NCI-H526 (cell line): ENCODE measurements around the gene LTB4R.

Source experiments
- DNase-seq, 2 experiments: peaks; one replicate each; lab custom pipeline; 2025; lab: John Stamatoyannopoulos, UW

The LTB4R gene, protein sequence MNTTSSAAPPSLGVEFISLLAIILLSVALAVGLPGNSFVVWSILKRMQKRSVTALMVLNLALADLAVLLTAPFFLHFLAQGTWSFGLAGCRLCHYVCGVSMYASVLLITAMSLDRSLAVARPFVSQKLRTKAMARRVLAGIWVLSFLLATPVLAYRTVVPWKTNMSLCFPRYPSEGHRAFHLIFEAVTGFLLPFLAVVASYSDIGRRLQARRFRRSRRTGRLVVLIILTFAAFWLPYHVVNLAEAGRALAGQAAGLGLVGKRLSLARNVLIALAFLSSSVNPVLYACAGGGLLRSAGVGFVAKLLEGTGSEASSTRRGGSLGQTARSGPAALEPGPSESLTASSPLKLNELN

DNA sequence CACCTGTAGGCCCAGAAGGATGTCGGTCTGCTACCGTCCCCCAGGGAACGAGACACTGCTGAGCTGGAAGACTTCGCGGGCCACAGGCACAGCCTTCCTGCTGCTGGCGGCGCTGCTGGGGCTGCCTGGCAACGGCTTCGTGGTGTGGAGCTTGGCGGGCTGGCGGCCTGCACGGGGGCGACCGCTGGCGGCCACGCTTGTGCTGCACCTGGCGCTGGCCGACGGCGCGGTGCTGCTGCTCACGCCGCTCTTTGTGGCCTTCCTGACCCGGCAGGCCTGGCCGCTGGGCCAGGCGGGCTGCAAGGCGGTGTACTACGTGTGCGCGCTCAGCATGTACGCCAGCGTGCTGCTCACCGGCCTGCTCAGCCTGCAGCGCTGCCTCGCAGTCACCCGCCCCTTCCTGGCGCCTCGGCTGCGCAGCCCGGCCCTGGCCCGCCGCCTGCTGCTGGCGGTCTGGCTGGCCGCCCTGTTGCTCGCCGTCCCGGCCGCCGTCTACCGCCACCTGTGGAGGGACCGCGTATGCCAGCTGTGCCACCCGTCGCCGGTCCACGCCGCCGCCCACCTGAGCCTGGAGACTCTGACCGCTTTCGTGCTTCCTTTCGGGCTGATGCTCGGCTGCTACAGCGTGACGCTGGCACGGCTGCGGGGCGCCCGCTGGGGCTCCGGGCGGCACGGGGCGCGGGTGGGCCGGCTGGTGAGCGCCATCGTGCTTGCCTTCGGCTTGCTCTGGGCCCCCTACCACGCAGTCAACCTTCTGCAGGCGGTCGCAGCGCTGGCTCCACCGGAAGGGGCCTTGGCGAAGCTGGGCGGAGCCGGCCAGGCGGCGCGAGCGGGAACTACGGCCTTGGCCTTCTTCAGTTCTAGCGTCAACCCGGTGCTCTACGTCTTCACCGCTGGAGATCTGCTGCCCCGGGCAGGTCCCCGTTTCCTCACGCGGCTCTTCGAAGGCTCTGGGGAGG lies at the start of gene LTB4R:
TSS of gene LTB4R (plus strand) at position 857 of the 959 bp plus-strand sequence. CDS start 4,150 bp downstream, outside the sequence.
- DNase-seq: peak in 1 of 2 experiments; percentile 46

DNA sequence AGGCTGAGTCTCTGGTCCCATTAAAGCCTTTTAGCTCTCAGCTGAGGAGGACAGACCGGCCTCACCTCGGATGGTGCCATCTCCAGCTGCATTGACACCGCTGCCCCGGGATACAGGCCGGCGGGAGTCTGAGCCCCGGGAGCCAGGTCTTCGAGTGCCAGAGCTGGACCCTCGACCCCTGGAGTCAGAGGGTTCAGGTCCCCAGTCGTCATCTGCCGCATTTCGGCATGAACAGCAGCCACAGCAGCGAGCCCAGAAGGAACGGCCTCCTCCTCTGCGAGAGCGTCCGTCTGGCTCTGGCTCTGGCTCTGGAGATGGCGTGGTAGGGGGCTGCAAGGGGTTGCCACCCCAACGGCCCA lies 49.4 kb upstream of the LTB4R start:
- DNase-seq: no peak

DNA sequence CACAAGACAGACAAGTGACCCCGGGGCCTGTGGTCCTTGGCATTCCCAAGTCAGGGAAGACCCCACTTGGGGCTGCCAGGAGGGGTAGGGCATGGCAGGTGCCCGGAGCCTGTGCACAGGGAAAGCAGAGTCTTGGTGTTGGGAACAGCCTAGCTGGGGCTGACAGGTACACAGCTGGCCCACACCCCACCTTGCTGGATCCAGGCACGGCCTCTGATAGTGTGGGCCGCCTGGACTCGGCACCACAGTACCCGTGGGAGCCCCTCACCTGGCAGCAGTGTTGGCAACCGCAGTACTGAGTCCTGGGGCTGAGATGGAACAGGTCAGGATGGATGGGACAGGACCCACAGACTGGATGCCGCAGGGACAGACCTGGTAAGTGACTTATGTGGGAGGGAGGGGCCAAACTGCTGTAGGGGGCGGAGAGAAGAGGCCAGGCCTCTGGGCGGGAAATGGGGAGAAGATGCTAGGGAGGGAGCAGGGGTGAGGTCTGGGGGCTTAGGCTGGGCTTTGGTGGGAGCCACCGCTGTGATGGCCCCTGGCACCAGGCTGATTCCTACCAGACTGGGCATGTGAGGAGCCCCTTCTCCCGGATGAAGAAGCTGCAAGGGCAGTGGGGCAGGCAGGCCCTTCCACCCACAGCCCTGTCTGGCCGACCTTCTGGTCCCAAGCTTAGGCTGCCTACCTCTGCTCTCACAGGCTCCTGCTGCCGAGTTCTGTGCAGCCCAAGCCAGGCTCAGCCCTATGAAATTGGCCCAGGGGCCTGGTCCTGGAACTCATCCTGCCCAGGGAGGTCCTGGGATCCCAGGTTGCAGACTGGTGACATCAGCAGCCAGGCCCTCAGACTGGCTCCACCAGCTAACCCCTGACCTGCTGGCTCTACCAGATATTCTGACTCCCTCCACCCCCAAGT lies 48.2 kb upstream of the LTB4R start, which contains the start of gene TGM1:
TSS of gene TGM1 (minus strand) at position 357 of the 913 bp plus-strand sequence. CDS start 825 bp downstream, outside the sequence.
- no peak for DNase-seq

DNA sequence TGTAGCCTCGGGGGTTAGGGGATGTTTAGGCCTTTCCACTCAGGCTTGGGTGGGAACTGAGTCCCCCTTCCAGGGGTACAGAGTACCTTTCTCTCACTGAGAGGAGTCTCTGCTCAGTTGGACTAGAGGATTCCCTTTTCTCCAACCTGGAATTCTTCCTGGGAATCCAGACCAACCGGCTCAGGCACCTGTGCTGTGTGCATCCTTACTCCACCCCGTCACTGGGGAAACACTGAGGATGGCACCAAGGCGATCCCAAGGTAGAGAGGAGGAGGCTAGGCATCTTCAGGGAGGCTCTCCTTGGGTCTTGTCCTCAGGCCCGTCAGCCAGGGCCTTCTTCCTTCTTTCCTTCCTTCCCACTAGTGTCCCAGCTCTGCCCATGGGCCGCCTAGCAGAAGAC lies 47.5 kb upstream of the LTB4R start:
- DNase-seq: no peak

DNA sequence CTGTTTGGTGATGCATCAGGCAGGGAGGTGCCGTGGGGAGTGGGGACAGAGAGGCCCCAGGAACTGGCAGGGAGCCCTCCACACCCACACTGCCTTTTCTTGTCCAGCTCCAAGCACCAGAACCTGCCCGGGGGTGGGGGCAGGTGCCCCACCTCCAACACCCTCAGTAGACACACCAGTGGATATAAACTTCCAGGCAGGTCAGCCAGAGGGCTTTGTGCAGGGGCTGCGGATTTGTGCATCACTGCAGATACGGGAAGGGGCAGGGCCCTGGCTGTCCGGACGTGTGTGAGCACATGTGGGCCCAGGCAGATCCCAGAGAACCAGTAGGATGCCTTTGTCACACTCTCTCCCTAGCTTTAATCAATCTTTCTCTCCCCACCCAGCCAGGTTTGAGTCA lies 47.0 kb upstream of the LTB4R start:
- no peak for DNase-seq

DNA sequence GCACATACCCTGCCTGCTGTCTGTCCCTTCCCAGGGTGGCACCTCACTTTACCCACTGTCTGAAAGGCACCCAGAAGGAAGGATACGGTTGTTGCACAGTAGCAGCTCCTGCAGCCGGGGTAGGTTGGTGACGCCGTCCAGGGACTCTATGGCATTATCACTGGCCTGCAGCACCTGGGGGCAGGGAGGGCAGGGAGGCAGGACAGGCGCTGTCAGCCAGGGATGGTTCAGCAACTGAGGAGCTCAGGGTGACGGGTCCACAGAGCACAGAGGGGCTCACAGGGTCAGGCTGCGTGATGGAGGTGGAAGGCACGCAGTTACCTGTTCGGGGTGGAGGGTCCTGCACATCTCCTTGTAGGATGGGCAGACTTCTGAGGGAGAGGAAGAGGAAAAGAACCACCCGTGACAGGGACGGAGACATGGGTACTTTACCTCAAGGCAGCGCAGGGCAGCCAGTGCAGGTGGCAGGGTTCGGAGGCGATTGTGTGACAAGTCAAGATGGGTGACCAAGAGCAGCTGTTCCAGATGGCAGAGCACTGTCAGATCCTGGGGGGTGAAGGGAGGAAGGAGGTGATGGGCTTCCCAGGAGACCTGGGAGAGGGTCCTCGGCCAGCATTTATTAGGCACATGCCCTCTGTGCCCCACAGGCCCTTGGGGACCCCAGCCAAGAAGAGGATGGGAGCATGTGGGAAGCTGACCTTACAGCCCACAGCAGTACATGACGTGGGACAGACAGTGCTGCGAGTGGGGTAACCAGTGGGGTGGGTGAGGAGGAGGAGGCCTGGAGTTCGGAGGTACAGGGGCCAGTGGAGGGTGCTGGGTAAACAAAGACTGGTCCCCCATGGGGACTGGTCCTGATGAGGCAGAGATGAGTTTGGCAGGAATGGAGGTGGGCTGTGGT lies 44.7 kb upstream of the LTB4R start:
- no peak for DNase-seq

DNA sequence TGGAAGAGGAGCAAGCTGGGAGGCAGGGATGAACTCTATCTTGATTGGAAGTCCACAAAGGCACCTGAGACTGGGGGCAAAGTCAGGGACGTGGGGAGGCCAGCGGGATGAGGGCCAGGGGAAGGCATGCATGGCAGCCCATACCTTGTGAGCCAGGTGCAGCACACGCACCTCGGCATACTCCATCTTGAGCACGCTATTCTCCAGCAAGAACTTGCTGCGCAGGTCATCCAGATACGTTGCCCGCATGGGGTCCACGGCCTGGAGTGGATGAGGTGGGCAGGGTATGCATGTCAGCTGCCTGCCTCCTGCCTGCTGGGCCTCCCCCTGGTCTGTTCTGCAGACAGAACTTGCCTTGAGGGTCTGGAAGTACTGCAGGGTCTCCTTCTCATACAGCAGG lies 43.8 kb upstream of the LTB4R start:
- DNase-seq: no peak

DNA sequence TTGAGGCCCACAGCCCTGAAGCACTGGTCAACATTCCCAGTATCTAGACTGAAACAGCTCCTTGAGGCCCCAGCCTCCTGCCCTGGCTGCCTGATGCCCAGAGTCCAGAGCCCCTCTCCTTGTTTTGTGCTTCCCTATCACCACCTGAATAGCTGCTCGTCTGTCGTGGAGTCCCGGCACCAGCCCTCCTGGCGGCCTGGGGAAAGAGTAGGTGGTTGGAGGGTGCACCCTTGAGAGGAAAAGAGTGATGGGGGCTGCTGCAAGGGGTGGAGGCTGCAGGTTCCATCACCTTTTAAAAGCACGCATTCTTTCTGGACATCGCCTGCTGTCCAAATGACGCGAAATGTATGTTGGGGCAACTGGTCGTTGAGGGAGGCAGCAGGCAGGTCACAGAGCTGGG lies 43.1 kb upstream of the LTB4R start:
- DNase-seq: no peak

DNA sequence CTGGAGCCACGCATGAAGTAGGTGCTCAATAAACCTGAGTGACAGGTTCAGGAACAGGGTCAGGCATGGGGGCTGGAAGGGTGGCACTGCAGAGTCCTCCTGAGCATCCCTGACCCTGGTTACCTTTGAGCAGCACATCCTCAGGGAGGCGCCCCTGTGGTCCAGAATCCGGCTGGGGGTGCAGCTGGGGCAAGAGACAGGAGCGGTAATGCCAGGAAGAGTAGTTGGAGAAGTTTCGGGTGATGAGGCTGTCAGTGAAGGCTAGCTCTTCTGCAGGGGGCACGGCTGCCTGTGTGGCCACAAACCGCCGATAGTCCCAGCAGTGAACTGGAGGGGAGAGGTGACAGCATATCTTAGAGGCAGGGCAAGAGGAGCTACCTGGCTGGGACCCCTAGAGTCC lies 41.9 kb upstream of the LTB4R start:
- no peak for DNase-seq

DNA sequence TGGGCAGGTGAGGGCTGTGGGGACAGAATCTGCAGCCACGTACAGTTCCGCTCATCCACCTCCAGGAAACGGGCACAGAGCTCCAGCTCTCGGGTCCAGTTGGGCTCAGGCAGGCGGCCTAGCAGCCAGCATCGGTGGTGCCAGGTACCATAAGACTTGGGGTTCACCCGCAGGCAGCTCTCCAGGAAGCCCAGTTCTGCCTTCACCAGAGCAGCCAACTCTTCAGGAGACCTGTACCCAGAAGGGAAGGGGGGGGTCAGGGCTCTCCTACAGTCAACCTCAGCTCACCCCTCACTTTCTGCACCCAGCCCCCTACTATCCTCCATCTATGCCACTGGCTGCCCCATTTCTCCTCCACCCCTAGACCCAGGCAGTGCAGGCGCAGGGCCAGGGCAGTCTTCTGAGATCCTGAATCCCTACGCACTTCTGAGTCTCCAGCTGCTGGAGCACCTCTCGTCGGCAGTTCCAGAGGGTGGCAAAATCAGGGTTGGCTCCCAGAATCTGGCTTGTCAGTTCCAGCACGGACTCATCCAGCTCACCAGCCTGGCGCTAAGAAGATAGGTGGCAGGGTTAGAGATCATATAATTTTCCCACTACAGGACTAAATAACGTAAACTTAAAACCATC lies 41.3 kb upstream of the LTB4R start:
- no peak for DNase-seq

DNA sequence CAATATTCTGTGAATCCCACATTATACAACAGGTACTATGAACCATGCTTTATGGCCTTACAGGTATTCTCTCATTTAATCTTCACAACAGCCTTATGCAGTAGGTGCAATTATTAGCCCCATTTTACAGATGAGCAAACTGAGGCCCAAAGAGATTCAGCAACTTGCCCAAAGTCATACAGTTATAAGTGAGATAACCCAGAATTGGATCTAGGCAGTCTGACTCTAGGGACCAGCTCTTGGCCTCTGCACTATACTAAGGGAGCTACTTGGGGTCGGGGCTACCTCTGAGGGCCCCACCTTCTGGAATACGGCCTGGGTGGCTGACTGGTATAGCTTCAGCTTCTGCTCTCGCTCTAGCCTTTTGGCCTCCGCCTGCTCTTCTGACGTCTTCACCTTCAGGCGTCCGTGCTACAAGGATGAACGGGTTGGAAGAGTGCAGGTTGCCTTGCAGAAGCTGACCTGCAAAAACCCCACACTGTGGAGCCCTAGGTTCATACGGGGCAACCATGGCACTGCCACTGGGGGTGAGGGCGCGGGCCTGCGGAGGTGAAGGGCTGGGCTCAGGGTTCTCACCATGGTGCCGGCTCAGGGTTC lies 40.7 kb upstream of the LTB4R start:
- no peak for DNase-seq

DNA sequence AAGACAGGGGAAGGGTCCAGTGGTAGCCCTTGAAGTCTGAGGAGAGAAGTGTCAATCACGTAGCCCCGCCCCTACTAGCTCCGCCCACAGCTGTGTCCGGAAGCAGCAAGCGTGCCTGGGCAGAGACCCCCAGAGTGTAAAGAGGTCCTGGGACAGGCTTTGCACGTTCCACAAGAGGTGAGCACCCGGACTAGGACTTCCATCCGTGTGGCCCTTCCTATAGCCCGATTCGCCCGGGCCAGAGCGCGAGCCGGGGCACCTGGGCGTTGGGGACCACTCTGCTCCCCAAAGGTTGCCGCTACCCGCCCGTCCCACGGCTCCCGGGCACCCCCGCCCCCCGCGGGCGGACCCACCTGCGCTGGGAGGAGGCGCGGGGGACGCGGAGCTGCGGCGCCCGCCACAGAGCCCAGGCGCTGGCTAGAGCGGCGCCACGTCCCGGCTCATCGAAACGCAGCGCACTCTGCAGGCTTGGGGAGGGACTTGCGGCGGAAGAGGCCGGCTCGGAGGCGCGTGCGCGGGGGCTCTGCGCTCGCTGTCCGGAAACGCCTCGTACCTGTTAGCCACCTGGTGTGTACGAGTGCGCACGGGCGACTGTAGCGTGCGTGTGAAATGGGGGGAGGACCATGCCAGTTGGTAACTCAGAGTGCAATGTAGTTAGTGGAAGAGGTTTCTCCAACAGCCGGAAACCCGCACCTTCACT lies 40.0 kb upstream of the LTB4R start, which contains the start of gene RABGGTA:
TSS of gene RABGGTA (minus strand) at position 464 of the 700 bp plus-strand sequence. CDS start 482 bp downstream, outside the sequence.
- DNase-seq: peak; percentile 86 to 95

DNA sequence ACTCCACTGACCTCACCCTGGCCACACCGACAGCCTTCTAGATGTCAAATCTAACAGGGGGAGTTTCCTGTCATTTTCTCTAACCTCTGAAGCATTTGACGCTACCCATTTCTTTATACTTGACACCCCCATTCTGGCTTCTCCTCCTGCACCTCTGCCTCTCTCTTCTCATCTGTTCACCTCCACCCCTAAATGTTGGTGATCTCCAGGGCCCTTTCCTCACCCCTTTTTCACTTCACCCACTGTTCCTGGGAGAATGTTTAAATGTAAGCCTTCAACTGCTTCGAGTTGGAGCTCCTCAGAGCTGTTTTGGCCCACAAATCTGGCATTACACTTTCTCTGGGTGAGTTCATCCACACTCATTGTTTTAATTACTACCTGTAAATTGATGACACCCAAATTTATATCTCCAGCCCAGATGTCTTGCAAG lies 39.5 kb upstream of the LTB4R start:
- DNase-seq: no peak

DNA sequence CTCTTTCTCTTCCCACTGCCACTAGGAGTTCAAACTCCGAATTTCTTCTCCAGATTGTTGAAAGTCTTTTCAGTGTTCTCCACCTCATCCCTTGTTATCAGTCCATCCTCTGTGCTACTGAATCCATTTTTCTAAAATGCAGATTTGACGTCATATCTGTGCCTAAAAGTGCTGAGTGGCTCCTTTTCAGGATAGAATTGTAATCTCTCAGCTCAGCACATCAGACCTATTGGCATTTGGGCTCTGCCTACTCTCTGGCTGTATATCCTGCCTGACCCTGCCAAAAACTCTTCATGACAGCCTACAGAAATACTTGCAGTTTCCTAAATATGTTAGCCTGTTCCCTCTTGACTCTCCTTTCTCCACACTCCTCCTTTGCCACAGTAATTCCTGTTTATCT lies 38.8 kb upstream of the LTB4R start:
- DNase-seq: no peak

DNA sequence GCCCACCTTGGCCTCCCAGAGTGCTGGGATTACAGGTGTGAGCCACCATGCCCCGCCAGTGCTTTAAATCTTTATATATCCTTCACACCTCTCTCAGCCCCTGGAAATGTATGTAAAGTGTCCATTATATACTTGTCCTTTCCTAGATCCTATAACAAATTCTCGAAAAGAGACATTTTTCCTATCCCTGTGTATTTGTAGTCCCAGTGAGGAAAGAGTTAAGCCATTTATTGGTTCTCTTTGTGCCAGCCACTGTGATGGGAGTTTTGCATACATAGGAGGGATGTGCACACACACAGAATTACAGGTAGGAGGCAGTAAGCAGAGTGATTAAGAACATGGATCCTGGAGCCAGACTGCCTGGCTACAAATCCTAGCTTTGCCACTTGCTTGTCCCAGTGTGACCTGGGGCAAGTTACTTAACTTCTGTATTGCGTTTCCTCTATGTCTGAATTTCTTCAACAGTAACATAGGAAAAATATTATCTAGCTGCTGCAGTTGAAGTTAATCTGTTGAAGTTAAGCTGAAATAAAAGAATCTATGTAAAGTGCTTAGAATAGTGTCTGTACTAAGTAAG lies 37.8 kb upstream of the LTB4R start:
- peak; percentile 65 to 79 for DNase-seq

DNA sequence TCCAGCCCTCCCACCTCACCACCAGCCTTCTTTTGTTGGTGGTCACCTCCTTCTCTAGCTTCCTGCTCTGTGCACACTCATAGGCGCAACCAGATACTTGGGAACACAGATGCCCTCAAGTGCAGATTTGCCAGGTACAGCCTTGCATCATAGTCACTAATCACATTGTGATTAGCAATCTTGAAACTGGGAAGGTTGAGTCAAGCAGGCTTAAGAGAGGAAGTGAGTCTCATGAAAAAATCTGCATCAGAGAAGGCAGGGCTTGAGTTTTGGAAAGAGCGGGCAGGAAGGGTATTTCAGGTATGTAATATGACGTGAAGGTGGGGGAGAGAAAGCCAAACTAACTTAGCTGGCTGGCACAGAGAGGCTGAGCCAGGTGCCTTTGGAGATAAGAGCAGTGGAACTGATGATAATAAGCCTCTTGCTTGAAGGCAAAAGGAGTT lies 37.2 kb upstream of the LTB4R start:
- DNase-seq: no peak

DNA sequence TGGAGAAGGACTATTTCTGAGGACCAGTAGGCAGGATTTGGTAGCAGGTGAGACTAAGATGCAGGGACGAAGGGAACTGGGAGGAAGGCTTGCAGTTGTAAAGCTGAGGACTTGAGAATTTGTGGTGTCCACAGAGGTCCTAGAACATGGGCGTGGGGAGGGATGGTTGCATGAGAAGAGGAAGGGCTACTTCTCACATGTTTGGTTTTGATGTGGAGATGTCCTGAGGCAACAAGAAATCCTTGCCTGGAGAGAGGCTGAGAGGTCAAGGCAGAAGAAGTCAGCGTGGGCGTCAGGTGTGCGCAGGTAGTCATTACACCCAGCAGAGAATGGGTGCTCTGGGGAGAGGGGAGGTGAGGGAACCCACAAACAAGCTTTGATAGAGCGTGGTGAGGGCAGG lies 34.2 kb upstream of the LTB4R start:
- no peak for DNase-seq

DNA sequence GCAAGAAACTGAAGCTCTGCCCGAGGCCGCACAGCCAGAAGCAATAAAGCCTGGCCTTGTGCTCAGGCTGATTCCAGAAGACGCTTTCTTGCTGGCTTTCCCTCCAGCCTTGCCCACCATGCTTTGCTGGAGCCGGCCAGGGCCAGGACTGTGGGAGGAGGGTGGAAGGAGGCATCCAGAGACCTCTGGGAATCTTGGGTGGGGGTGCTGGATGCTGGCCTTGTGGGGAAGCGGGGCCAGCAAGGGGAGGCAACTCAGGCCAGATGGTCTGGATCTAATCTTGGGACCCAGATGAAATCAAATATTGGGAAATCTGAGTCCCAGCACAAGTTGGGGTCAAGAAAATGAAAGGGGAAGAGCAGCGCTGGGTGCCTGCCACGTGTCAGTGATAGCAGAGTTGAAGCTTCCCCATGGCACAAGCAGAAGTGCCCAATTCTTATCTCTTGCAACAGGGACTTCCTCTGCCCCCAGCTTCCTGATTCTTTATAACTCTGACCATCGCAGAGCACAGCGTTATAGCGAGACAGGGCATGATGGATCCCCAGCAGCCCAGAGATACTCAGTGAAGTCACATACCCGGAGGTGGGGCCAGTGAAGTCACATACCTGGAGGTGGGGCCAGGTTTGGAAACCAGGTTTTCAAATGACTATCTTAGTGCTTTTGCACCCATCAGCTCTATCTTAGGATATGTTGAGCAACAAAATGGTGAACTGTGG lies 33.5 kb upstream of the LTB4R start:
- DNase-seq: no peak
